GM19467 (cell line): ENCODE measurements around the gene IGSF21.
"Not testable (repeated sequence)": the region's sequence is repeated elsewhere in the genome, so short reads cannot be mapped to it uniquely, and the experiment has no call there.

Experiments used
- ATAC-seq: cut with Tn5 transposase; IDR thresholded peaks from one replicate; pipeline ENCODE4 v1.9.1; 2021; ENCODE audit warnings: mild to moderate bottlenecking, moderate library complexity; ENCODE audit not compliant: unreplicated experiment

IGSF21 gene

GRCh38 chr1:18414872-18415447 lies 307.4 kb downstream of the IGSF21 start:
- no peak for ATAC-seq

- ATAC-seq: no peak
These were observed 307.9 kb downstream of the IGSF21 start for GRCh38 chr1:18415448-18416027.

- ATAC-seq: not testable (repeated sequence)
These were observed 308.5 kb downstream of the IGSF21 start for GRCh38 chr1:18416126-18416525.

GRCh38 chr1:18417316-18418269 lies 310.0 kb downstream of the IGSF21 start:
- no peak for ATAC-seq

- no peak for ATAC-seq
These were observed 311.7 kb downstream of the IGSF21 start for GRCh38 chr1:18419113-18419844.

- no peak for ATAC-seq
These were observed 312.2 kb downstream of the IGSF21 start for GRCh38 chr1:18419845-18420184.

GRCh38 chr1:18422076-18422777 lies 314.6 kb downstream of the IGSF21 start:
- ATAC-seq: no peak

- ATAC-seq: no peak
These were observed 315.4 kb downstream of the IGSF21 start for GRCh38 chr1:18422954-18423353.

GRCh38 chr1:18426580-18426979 lies 319.0 kb downstream of the IGSF21 start:
- ATAC-seq: no peak
